Stimulated activated CD8-positive, alpha-beta memory T cell treated with anti-CD3 and anti-CD28 coated beads, Interleukin-7, amount 100 ng/mL, for 24 hours (primary cell): Measurements from ENCODE around the gene MGMT.
"Not testable (repeated sequence)": the region's sequence is repeated elsewhere in the genome, so short reads cannot be mapped to it uniquely, and the experiment has no call there.

ENCODE experiments used
- DNase-seq: peaks from one replicate; pipeline ENCODE4 v3.0.0-alpha.2; 2020; ENCODE audit warnings: low read depth

The MGMT gene

DNA sequence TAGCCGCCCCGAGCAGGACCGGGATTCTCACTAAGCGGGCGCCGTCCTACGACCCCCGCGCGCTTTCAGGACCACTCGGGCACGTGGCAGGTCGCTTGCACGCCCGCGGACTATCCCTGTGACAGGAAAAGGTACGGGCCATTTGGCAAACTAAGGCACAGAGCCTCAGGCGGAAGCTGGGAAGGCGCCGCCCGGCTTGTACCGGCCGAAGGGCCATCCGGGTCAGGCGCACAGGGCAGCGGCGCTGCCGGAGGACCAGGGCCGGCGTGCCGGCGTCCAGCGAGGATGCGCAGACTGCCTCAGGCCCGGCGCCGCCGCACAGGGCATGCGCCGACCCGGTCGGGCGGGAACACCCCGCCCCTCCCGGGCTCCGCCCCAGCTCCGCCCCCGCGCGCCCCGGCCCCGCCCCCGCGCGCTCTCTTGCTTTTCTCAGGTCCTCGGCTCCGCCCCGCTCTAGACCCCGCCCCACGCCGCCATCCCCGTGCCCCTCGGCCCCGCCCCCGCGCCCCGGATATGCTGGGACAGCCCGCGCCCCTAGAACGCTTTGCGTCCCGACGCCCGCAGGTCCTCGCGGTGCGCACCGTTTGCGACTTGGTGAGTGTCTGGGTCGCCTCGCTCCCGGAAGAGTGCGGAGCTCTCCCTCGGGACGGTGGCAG is at the start of gene MGMT:
MGMT (plus strand) TSS at position 539 of the 656 bp plus-strand sequence.
- DNase-seq, result peak; percentile 98

GRCh38 chr10:129417870-129418269 is 49.2 kb upstream of the MGMT start:
- no peak for DNase-seq

DNA sequence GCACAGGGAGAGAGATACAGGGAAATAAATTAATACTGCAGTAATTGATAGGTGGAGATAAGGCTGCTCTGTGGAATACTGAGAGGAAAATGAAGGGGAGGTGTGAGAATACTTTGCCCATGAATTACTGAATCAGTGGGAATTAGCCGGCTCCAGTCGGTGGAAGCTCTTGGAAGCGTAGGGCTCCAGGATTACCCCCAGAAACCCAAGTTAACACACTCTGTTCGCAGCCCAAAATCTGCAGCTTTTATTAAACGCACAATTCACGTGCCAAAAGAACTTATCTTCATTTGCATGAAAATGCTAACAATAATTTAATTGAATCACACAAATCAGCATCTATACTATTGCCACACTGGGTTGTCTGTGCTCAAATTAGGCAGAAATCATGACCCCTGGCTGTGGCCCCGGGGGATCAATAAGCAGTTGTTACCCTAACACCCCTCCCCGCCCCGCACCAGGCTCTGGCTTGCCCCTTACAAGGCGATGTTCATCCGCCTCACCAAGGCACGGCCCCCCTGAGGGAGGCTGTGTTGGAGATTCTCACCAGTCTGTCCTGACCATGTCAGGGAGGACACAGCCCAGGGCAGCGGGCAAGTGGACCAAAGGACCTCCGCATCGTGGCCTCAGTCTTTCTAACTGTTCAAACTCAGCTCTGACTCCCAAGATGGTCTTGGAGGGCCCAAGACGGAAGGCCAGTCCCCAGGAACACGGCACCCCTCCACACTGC is 48.4 kb upstream of the MGMT start:
- no peak for DNase-seq

- no peak for DNase-seq
Observed at GRCh38 chr10:129419397-129419796, 47.6 kb upstream of the MGMT start.

DNA sequence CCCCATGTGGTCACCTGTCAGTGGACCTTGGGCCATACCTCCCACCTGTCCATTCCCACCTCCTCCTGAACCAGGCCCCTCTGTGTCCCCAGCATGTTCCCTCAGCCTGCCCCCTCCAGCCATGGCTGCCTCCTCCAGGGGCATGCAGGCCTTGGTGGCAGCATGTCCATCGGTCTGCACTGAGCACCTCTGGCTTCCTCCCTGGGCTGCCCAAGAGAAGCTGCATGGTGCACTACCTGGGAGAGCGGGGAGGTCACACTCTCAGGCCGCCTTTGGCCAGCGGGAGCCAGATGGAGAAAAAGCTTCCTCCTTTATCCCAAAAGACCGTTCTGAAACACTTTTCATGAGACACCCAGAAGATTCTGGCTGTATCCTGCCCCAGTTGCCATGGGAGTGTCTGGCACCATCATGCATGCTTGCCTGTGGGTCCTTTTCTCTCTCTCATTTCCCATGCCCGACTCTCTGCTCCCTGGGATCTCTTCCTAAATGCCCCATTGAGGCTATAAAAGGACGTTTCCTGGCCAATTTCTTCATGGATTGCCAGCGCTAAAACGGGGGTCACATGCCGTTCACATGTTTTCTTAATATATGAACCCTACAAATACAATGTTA is 45.5 kb upstream of the MGMT start:
- DNase-seq, result no peak

- no peak for DNase-seq
Observed at GRCh38 chr10:129424978-129425377, 42.1 kb upstream of the MGMT start.

DNA sequence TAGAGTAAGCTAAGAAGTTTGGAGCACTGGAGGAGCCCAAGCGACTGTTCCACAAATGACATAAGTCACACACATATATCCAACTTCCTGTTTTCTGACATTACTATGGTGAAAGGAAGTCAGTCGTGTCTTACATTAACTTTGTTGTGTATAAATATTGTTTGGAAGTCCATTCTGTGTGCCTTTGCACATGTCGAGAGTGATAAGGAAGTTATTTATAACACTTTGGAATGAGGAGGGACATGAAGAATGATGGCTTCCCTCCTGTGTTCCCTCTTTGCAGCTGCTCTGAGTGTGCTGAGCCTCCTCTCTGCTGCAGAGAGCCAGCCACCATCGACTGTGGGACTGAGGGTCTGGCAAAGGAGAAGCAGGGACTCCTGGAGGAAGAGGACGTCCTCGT is 40.4 kb upstream of the MGMT start:
- DNase-seq, result no peak

- DNase-seq, result no peak
Observed at GRCh38 chr10:129433266-129433665, 33.8 kb upstream of the MGMT start.

DNA sequence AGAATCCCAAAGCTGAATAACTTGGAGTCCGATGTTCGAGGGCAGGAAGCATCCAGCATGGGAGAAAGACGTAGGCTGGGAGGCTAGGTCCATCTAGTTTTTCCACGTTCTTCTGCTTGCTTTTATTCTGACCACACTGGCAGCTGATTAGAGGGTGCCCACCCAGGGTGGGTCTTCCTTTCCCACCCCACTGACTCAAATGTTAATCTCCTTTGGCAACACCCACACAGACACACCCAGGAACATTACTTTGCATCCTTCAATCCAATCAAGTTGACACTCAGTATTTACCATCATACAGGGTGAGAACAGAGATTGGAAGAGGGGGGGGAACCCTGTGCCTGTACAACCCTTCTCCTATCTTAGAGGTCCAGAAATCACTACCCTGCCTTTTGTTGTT is 31.3 kb upstream of the MGMT start:
- not testable (repeated sequence) for DNase-seq

DNA sequence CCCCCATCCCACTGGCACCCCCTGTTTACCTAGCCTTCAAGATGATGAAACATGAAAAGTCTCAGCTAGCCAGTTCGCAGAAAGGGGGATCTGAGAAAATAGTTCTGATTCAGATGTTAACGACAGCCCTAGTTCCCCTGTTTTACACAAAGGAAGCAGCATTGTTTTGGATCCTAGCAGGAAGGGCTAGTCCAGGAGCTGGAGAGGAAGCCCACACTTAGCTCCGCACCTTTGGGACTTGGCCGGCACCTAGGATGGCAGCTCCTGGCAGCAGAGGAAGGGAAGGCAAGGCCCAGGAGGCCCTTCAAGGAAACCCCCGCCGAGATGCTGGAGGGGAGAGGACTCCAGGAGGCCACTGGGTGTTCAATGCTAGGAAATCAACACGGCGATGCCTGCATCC is 29.0 kb upstream of the MGMT start:
- DNase-seq, result no peak

DNA sequence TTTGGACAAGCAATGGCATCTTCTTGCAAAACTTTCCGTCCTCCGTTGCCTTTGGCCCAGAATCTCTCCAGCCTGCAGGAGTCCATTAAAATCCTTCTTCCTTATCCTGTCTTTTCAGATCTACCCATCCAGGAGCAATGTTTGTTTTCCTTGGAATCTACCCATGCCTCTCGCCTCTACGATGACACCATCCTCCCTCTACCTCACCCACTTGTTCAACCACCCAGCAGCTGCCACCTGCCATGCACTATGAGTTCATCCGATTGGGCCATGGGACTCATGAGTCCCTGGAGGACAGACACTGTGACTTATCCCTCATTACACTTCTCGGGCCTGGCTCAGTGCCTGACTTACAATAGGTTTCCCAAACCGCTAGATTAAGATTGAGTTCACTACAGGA is 26.8 kb upstream of the MGMT start:
- no peak for DNase-seq

- no peak for DNase-seq
Observed at GRCh38 chr10:129440722-129441316, 26.2 kb upstream of the MGMT start.

DNA sequence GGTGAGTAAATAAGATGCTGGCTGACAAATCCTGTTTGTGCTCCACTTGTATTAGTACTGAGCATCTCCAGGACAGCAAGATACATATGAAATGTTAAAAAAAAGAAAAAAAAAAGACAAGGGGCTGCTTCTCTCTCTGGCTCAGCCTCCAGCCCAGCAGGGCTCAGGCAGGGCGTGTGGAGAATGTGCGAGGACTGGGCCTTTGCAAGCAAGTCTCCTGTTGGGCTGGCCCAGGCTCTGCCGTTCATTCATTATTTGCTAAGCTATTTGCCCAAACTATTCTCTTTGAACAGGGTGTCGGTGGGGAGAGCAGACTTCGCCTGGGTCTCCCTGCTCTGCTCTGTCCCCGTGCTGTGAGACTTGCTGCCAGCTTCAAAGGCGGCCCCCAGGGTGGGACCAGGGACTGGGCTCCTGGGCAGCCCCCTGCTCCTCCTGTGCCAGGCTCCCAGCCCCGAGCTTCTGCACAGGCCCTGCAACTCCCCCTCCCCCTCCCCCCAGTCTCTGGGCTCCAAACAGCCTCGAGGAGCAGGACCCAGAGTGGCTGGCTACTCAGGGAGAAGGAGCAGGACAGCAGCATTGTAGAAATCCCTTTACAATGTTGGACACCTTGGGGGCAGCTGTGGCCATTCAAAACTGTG is 25.6 kb upstream of the MGMT start:
- DNase-seq, result no peak

- no peak for DNase-seq
Observed at GRCh38 chr10:129442866-129443265, 24.2 kb upstream of the MGMT start.

DNA sequence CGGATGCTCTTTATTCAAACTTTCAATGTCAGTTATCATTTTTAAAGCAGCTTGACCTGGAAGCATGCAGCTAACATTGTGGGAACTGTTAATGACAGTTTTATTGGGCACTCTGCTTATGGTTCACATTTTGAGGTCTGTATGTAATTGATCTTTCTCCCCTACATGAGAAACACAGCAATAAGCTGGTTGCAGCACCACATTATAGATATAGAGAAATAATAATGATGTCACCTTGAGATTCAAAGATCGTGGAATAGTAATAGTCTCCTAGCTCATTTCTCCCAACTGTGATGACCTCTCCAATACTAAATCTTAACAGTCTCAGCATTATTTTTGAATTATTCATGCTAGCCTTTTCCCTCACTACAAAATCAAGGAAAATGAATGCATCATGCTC is 22.7 kb upstream of the MGMT start:
- no peak for DNase-seq

- DNase-seq, result no peak
Observed at GRCh38 chr10:129445436-129446182, 21.4 kb upstream of the MGMT start.

- DNase-seq, result no peak
Observed at GRCh38 chr10:129446183-129446581, 20.9 kb upstream of the MGMT start.

GRCh38 chr10:129447486-129447885 is 19.6 kb upstream of the MGMT start:
- no peak for DNase-seq

DNA sequence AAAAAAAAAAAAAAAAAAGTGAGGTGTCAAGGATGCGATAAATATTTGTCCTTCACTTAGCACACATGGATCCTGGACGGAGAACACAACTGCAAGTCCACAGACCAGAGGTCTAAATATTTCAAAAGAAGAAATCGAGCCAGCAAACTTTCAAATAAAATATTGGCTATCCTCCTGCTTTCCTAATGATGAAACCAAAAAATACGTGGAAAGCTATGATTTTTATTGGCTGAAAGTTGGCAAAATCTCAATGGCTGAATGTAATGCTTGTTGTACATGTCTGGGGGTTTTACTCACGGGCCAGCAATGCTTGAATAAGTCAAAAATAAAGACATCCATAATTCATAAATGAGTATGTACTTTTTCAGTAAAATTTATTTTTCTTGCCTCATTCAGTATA is 19.0 kb upstream of the MGMT start:
- no peak for DNase-seq

- DNase-seq, result no peak
Observed at GRCh38 chr10:129448539-129448938, 18.5 kb upstream of the MGMT start.

DNA sequence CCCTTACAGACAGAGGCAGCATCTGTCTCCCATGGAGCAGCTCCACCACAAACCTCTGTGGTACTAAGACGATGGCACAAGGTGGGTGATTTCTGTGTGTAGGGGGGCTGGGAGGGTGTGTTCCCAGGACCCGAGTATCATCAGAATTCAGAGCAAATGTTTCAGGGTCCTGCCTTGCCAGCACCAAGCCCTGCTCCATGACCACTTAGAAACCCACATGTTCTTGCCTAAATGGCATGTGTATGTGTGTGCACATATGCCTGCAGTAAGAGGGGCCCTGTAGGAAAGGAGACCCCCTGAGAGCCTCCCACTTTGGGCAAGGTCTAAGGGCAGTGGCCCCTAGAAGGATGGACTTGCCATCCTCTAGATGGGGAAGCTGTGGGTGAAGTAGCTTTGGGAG is 17.1 kb upstream of the MGMT start:
- no peak for DNase-seq

DNA sequence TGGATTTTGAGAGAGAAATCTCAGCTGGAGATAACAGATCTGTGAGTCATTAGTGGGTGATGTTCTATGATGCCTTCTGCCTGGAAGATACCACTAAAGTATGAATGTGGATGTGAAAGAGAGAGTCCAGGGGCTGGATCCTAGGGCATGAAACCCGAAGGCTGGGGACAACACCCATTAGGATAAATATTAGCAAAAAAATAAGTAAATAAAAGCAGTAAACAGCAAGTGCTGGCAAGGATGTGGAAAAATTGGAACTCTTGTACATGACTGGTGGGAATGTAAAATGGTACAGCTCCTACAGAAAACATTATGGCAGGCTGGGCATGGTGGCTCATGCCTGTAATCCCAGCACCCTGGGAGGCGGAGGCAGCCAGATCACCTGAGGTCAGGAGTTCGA is 16.6 kb upstream of the MGMT start:
- no peak for DNase-seq
